GM18526 (cell line): ENCODE data around the gene UMAD1.

Experiments
- POLR2A ChIP-seq: IDR thresholded peaks from 3 replicates; pipeline ENCODE4 v1.6.1; 2011; ENCODE audit not compliant: insufficient read length; ENCODE audit errors: extremely low read depth

Gene UMAD1

DNA sequence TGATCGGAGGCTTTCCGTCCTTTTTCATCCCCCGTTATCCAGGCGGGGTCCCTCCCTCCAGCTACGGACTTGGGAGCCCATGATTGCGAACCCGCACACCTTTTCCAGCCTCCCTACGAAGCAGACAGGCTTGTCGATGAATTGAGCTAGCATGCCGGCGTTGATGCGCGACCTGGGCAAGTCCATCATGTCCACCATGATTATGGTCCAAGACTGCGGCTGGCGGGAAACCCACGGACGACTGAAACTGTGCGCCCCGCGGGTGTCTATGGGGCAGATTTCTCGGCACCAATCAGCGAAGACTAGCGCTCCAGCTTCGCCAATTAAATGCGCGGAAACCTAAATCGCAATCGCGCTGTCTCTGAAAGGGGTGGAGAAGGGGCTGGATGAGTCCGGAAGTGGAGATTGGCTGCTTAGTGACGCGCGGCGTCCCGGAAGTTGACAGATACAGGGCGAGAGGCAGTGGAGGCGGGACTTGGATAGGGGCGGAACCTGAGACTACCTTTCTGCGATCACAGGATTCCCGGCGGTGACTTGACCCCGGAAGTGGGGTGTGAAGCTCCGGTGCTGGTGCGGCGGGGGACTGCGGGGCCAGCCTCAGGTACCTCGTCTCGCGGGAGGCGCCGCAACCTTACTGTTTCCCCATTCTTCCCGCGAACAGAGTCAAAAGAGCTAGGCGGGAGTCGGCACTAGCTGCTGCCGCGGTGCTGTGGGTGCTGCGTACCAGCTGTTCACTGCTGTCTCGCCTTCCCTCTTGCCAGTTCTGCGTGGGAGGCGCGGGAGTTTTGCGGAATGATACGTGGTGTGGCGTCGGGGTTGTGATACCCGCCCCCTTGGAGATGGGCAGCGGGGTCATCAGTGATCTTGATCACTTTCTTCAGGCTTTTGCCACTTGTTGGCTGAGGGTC, at the start of gene UMAD1:
TSS of gene UMAD1 (plus strand) at position 532 of the 908 bp plus-strand sequence. CDS start 32,620 bp downstream, outside the sequence.
- peak; percentile 75 for TF ChIP-seq POLR2A

DNA sequence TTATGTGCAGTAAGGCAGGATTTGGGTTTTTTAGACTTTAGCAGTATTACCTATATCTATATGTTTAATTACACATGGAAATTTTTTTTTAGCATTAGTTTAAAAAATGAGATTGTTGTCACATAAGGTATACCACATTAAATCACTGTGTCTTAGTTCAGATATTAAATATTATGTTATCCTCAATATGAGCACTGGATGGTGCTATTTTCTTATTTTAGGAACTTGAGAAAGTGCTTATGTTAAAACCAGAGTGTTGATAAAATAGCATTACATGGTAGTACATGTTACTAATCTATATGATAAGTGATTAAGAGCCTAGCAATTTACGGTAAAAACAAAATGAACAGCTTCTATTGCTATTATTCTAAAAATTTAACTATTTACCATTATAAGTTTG, 45.1 kb upstream of the UMAD1 start:
- TF ChIP-seq POLR2A: no peak

DNA sequence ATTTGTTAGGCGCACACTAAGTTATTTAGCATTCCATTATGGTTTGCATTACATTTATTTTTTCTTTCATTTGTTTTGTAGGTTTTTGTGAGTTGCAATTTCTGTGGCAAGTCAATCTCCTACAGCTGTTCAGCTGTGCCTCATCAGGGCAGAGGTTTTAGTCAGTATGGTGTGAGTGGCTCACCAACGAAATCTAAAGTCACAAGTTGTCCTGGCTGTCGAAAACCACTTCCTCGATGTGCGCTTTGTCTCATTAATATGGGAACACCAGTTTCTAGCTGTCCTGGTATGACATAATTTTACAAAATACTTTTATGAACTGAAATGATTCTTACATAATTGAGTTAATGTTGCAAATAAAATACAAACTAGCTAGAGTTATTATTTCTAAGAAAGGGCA, 44.4 kb upstream of the UMAD1 start:
- TF ChIP-seq POLR2A: no peak

DNA sequence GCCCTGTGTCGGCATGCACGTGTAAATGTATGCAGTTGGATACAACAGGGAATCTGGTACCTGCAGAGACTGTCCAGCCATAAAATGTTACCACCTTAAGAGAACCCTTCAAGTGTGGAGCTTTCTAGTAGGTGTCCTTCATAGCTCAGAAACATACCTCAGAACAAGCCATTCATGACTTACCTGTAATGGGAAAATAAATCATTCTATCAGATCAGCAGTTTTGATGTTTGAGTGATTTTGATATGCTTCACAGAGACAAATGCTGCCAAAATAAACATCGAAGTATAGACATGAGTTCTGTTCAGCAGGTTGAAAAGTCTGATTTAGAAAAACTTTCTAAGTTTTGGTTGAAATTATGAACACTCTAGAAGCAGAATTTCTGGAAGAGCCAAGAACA, 33.5 kb upstream of the UMAD1 start:
- no peak for TF ChIP-seq POLR2A

DNA sequence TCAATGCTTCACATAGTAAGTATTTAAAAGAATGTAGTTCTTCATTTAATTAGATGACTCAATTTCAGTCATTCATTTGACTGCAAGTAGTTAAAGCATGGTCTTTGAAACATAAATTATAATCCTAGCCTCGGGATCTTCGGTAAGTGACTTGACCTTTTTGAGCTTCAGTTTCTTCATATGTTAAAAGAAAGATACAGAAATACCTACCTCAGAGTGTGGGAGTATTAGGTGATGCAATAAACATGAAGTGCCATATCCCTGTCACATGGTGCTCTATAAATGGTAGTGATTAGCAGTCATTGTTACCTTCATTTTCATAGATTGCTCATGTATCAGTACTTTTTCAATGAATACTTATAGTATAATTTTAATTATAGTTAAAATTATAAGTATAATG, 31.2 kb upstream of the UMAD1 start:
- no peak for TF ChIP-seq POLR2A

DNA sequence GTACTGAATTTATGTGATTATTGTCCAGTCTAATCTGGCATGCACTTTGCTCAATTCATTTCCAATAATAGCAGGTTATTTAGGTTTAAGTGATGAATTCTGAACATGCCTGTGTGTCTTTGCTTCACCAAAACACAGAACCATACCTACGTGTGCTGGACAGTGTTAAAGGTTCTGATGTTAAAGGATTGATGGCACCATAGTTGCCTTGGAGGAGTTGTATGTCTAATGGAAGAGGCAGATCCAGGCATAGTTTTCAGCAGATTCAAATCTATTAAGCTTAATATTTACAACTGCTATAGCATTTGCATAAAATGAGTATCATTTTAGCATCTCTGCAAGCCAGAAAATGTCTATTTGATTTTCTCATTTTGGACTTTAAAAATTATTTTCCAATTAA, 28.0 kb upstream of the UMAD1 start:
- TF ChIP-seq POLR2A: no peak

DNA sequence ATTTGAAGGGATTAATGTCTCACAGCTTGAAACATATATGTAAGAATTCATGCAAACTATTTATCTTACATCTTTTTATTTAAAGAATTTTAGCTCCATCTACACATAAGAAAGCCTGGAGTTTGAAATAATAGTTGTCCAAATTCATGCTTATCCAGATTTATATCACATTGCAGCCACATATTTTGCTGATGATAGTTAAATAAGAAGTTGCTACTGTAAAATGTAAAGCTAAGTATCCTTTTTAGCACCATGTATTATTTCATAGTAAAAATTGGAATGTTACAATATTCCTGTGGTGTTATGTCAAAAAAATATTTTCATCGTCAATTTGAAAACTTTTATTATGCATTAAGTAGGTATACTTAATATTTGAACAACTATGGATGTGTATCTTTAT, 27.3 kb upstream of the UMAD1 start:
- no peak for TF ChIP-seq POLR2A

DNA sequence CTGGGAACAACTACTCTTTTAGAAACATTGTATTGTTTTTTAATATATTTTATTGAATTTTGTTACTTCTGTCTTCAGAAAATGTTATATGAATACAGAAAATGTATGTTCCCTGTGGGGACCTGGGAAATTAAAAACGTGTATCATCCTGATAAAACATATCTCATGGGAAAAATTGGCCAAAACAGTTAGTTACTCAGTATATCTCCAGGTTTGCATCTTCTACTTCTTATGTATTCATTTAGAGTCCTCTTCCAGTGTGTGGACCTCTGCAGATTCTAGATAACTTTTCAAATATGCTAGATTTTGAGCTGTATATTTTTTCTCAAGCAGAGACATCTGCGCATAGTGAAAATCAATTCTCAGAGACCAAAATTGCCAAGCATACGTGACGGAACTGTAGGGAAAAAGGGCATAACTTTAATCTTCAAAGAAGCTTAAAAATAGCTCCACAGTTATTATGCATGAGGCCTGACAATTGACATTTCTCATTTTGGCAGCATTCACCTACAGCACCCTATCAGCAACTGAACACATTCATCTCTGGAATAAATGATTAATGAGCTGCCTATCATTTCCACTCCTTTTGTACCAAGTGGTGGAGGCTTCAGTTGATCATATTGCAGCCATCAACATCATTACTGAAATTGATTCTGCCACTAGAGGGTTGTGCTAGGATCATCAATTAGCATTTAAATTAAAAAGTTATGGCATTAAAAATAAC, 26.4 kb upstream of the UMAD1 start:
- no peak for TF ChIP-seq POLR2A

DNA sequence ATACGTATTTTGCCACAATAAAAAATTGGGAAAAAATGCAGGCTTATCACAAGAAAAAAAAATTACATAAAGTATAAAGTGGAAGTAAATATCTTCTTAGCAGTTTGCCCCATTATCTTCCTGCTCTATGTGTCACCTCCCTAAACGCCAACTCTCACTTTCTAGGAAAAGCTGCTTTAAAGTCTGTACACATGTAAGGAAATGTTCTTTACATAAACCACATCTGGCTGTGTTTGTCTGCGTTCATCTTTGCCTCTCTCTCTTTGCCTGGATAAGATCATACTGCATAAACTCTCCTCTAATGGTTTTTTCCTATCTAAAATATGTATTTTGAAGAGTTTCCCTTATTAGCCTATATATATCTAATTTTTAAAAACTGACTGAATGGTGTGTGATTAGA, 23.0 kb upstream of the UMAD1 start:
- no peak for TF ChIP-seq POLR2A

DNA sequence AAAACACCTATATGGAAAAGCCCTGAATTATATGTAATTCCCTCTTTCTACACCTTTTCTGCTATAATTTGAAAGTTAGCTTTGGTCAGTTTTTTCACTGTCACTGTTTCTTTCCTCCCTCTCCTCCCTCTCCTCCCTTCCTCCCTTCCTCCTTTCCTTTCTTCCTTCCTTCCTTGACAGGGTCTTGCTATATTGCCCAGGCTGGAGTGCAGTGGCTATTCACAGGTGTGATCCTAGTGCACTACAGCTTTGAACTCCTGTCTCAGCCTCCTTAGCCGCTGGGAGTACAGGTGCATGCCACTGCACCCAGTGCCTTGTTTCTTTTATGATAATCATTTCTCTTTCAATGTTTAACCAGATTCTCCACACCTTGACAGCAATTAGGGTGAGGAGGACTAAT, 22.1 kb upstream of the UMAD1 start:
- TF ChIP-seq POLR2A: no peak

DNA sequence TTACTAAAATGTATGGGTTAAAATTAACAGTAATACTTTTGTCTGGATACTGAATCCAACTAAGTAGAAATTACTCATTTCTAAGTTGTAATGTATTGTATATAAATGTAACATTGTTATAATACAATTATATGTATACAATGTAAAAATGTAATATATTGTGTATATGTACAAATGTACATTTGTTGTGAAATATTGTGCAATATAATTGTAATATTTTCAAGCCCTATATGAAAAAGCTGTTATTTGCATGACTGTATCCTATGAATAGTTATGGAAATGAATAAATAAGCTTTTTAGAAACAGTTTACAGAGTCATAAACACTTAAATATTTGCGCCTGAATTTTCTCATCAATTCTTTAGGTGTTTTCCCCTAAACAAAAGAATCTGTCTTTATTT, 20.3 kb upstream of the UMAD1 start:
- TF ChIP-seq POLR2A: no peak

DNA sequence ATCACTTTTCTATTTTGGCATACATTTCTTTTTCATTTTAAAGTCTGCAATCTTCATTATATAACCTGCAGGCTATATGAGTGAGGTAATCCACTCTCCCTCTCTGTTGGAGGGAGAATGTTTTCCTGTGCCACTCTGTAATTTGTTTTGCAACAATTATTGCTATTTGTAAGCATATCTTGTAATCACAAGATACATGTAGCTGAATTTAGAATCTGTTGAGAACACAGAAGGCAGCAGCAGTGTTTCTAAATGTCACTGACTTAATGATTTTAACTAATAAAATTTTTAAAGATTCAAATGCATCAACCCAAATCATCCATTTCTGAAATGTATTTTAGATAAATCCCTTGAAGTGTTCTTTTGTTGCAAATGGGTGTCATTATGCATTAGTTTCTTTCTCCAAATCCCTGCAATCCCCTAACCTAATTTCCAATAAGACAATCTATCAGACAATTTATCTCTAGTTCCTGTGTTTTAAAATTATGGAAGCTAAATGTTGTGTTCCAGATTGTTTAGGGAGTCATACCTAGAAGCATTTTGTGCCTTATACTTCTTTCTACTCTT, 19.8 kb upstream of the UMAD1 start:
- no peak for TF ChIP-seq POLR2A

DNA sequence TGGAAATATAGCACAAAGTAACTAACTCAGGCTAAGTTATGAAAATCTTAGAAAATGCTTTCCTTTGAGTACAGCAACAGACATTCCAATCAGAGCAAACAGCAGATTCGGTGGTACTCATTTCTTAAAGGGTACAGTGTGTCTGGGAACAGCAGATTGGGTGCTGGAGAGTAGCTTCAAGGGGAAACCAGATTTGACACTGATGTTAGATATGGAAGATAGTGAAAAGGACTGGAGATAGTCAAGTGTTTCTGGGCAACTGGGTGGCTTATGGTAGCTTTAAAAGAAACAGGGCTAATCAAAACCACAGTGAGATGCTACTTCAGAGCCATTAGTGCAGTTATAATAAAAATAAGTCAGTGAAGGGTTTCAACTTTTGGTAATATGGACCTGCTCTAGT, 12.1 kb upstream of the UMAD1 start:
- TF ChIP-seq POLR2A: no peak

DNA sequence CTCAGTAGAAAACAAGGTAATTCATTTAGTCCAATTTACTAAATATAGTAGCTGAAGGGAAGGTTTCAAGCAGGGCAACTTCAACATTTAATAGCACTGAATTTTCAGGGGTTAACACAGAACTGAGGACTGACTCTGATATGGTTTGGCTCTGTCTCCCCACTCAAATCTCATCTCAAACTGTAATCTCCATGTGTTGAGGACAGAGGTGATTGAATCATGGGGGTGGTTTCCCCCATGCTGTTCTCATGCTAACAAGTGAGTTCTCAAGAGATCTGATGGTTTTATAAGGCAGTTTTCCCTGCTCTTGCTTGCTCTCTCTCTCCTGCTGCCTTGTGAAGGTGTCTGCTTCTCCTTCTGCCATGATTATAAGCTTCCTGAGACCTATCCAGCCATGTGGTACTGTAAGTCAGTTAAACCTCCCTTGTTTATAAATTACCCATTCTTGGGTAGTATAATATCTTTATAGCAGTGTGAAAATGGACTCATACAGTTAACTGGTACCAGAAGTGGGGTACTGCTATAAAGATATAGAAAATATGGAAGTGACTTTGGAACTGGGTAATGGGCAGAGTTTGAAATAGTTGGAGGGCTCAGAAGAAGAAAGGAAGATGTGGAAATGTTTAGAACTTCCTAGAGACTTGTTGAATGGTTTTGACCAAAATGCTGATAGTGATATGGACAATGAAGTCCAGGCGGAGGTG, 9.8 kb upstream of the UMAD1 start:
- no peak for TF ChIP-seq POLR2A

DNA sequence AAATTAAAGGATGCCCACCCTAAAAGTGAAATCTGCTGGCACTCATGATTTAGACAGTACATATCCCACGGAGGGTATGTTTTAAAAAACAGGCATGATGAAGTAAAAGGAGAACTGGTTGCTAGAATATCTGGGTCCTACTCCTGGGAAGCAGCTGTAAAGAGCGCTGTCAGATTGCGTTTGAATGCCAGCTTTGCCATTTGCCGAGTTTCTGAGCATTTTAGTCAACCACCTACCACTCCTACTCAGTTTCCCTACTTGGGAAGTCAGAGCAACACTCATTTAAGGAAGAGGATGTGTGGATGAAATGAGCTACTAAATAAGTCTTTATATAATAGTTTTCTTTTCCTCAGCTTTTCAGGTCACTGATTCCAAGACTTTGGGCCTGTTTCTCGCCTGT, 1.1 kb upstream of the UMAD1 start:
- no peak for TF ChIP-seq POLR2A
